CD14-positive monocyte (primary cell): ENCODE results near the gene RIPOR3. TPM values are rescaled to one million over a fixed set of nuclear protein-coding genes. Genes with fewer than 3 reads are reported as not detected.
A peak's percentile ranks its signal among the peaks of the same experiment; 100 is the strongest.

ENCODE experiments used
- DNase-seq, 3 donors: peaks; one replicate each; pipeline ENCODE4 v3.0.0-alpha.2; 2011 to 2022
- H2AFZ ChIP-seq: 2 replicates; pipeline ENCODE4 v1.6.0; 2012; ENCODE audit warnings: mild to moderate bottlenecking, low read depth, low read length, inconsistent platforms; ENCODE audit not compliant: insufficient read depth, poor library complexity, severe bottlenecking
- H3K27ac ChIP-seq, 2 donors: 1 replicate in 1 of 2; 2 replicates in 1 of 2; pipeline ENCODE4 v1.5.1; 2012 to 2013; ENCODE audit warnings: low read length in 2 of 2, control low read depth in 1 of 2, inconsistent platforms in 1 of 2, low read depth in 1 of 2, mild to moderate bottlenecking in 1 of 2
- H3K27me3 ChIP-seq, 2 donors: one replicate each; pipeline versions ENCODE4 v1.6.0 to v1.6.1; 2011 to 2013; ENCODE audit warnings: low read length in 2 of 2; ENCODE audit not compliant: control insufficient read depth in 2 of 2, insufficient read depth in 2 of 2
- H3K36me3 ChIP-seq, 2 donors: replicated peaks in 1 of 2; 1 replicate in 1 of 2; 2 replicates in 1 of 2; pipeline versions ENCODE4 v1.5.1 to v1.6.1; 2012 to 2013; ENCODE audit warnings: low read length in 2 of 2, control low read depth in 1 of 2, inconsistent platforms in 1 of 2, mild to moderate bottlenecking in 1 of 2; ENCODE audit not compliant: insufficient read depth in 2 of 2, control insufficient read depth in 1 of 2
- H3K4me1 ChIP-seq, 2 donors: 1 replicate in 1 of 2; 2 replicates in 1 of 2; pipeline versions ENCODE4 v1.5.1 to v1.6.1; 2012 to 2013; ENCODE audit warnings: low read length in 2 of 2, control low read depth in 1 of 2, inconsistent platforms in 1 of 2, mild to moderate bottlenecking in 1 of 2, moderate library complexity in 1 of 2; ENCODE audit not compliant: insufficient read depth in 2 of 2, control insufficient read depth in 1 of 2
- H3K4me2 ChIP-seq: replicated peaks from 2 replicates; pipeline ENCODE3; 2012; ENCODE audit warnings: low read length, moderate library complexity, mild to moderate bottlenecking; ENCODE audit not compliant: poor library complexity, severe bottlenecking; ENCODE audit errors: extremely low read depth
- H3K4me3 ChIP-seq, 3 experiments: fragments of 200-600 bp in 1 of 3; sonication (generic) in 1 of 3; replicated peaks in 1 of 3; 1 replicate in 2 of 3; 2 replicates in 1 of 3; pipeline ENCODE4 v1.5.1; 2011 to 2013; ENCODE audit warnings: low read length in 3 of 3, mild to moderate bottlenecking in 3 of 3, control low read depth in 2 of 3, low read depth in 2 of 3, inconsistent platforms in 1 of 3, moderate library complexity in 1 of 3
- H3K79me2 ChIP-seq: 2 replicates; pipeline ENCODE4 v1.6.0; 2012; ENCODE audit warnings: mild to moderate bottlenecking, control low read depth, inconsistent platforms, low read length, moderate library complexity; ENCODE audit not compliant: insufficient read depth
- H3K9ac ChIP-seq: 2 replicates; pipeline ENCODE4 v1.6.0; 2017; ENCODE audit warnings: low read length, mild to moderate bottlenecking; ENCODE audit not compliant: insufficient read depth, poor library complexity, severe bottlenecking
- H3K9me3 ChIP-seq, 2 donors: replicated peaks in 1 of 2; 1 replicate in 1 of 2; 2 replicates in 1 of 2; pipeline versions ENCODE4 v1.5.1 to v1.6.1; 2012 to 2013; ENCODE audit warnings: low read length in 2 of 2, control low read depth in 1 of 2; ENCODE audit not compliant: control insufficient read depth in 1 of 2, insufficient read depth in 1 of 2
- H4K20me1 ChIP-seq: 2 replicates; pipeline ENCODE4 v1.6.0; 2012; ENCODE audit warnings: mild to moderate bottlenecking, low read length, control low read depth, moderate library complexity; ENCODE audit not compliant: insufficient read depth
- H3K27ac Mint-ChIP-seq, 7 donors: one replicate each; pipeline ENCODE4 v1.8.0; 2020; ENCODE audit warnings: mild to moderate bottlenecking in 7 of 7, mixed read lengths in 7 of 7, moderate library complexity in 6 of 7, inconsistent platforms in 2 of 7
- H3K27me3 Mint-ChIP-seq, 3 donors: one replicate each; pipeline ENCODE4 v1.8.0; 2021 to 2022; ENCODE audit warnings: low read depth in 3 of 3, mild to moderate bottlenecking in 3 of 3, mixed read lengths in 3 of 3, moderate library complexity in 3 of 3, inconsistent platforms in 1 of 3
- H3K36me3 Mint-ChIP-seq, 2 donors: one replicate each; pipeline ENCODE4 v1.8.0; 2020; ENCODE audit warnings: mixed read lengths in 2 of 2, inconsistent platforms in 1 of 2, mild to moderate bottlenecking in 1 of 2
- H3K4me1 Mint-ChIP-seq: one replicate; pipeline ENCODE4 v1.8.0; 2020; ENCODE audit warnings: mild to moderate bottlenecking, mixed read lengths
- H3K4me3 Mint-ChIP-seq, 2 donors: one replicate each; pipeline ENCODE4 v1.8.0; 2020; ENCODE audit warnings: mild to moderate bottlenecking in 2 of 2, mixed read lengths in 2 of 2, moderate library complexity in 1 of 2
- H3K9me3 Mint-ChIP-seq, 7 donors: one replicate each; pipeline ENCODE4 v1.8.0; 2020 to 2022; ENCODE audit warnings: mixed read lengths in 7 of 7, mild to moderate bottlenecking in 6 of 7, moderate library complexity in 6 of 7, inconsistent platforms in 2 of 7
- WGBS: methylation state at CpG from one replicate; pipeline ENCODE4 v1.1.5; 2013; ENCODE audit warnings: missing lambda C conversion rate; ENCODE audit not compliant: insufficient coverage; 5-methylcytosine and 5-hydroxymethylcytosine counted together
- intact Hi-C, 2 donors: fragments of 100-400 bp; cut with micrococcal nuclease; formaldehyde crosslinking; loops; one replicate each; pipeline versions ENCODE4 v1.15.0 to v1.15.1; 2023
- polyA plus RNA-seq, 3 donors: library from polyadenylated mRNA; depleted of rRNA in 1 of 3; unstranded in 2 of 3; stranded (reverse) in 1 of 3; fragments of 300-500 nt in 2 of 3; fragments of >200 nt in 1 of 3; fragmentation: Illumina TruSeq in 2 of 3; gene quantifications; 1 replicate in 2 of 3; 2 replicates in 1 of 3; pipeline ENCODE4 v1.2.3, GENCODE V29; 2012 to 2021
- TF ChIP-seq, protein P1 (sequence below): fragments of 200-600 bp; IDR thresholded peaks from one replicate; pipeline ENCODE4 v1.8.0; 2022; ENCODE audit warnings: antibody characterized with exemption, mild to moderate bottlenecking

Gene RIPOR3
- polyA plus RNA-seq, 3 donors, result not detected

GRCh38 chr20:50563133-50563944, 128.0 kb downstream of the RIPOR3 start:
- Histone ChIP-seq H3K4me1 (peaks cover 11 to 22% of the 10 kb centered on the region in 2 donors), H3K27ac (no peak overlapping the region), H3K9ac (no peak overlapping the region), H3K4me2 (no peak overlapping the region), H4K20me1 (peaks cover 84% of the 10 kb centered on the region), H3K4me3 (no peak overlapping the region), H2AFZ (no peak overlapping the region), H3K79me2 (peaks cover 58% of the 10 kb centered on the region), H3K36me3 (peaks cover 47 to 85% of the 10 kb centered on the region in 2 donors), H3K27me3 (no peaks in the 10 kb centered on the region), H3K9me3 (no peaks in the 10 kb centered on the region)
- TF ChIP-seq, protein P1, sequence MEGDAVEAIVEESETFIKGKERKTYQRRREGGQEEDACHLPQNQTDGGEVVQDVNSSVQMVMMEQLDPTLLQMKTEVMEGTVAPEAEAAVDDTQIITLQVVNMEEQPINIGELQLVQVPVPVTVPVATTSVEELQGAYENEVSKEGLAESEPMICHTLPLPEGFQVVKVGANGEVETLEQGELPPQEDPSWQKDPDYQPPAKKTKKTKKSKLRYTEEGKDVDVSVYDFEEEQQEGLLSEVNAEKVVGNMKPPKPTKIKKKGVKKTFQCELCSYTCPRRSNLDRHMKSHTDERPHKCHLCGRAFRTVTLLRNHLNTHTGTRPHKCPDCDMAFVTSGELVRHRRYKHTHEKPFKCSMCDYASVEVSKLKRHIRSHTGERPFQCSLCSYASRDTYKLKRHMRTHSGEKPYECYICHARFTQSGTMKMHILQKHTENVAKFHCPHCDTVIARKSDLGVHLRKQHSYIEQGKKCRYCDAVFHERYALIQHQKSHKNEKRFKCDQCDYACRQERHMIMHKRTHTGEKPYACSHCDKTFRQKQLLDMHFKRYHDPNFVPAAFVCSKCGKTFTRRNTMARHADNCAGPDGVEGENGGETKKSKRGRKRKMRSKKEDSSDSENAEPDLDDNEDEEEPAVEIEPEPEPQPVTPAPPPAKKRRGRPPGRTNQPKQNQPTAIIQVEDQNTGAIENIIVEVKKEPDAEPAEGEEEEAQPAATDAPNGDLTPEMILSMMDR, result no peak
- peaks cover 0 to 2% (median 0%) of the 10 kb centered on the region in 3 donors for H3K27me3 Mint-ChIP-seq
- H3K4me3 Mint-ChIP-seq, result no peak overlapping the region
- peaks cover 72 to 79% of the 10 kb centered on the region in 2 donors for H3K36me3 Mint-ChIP-seq
- peaks cover 0 to 1% (median 0%) of the 10 kb centered on the region in 7 donors for H3K9me3 Mint-ChIP-seq
- DNase-seq, result no peak
- no peak overlapping the region for H3K27ac Mint-ChIP-seq
- intact Hi-C loops, result no loop called here
- no CpG with 5 or more reads among the region's 3 CpGs for WGBS
- H3K4me1 Mint-ChIP-seq, result peaks cover 23% of the 10 kb centered on the region

DNA sequence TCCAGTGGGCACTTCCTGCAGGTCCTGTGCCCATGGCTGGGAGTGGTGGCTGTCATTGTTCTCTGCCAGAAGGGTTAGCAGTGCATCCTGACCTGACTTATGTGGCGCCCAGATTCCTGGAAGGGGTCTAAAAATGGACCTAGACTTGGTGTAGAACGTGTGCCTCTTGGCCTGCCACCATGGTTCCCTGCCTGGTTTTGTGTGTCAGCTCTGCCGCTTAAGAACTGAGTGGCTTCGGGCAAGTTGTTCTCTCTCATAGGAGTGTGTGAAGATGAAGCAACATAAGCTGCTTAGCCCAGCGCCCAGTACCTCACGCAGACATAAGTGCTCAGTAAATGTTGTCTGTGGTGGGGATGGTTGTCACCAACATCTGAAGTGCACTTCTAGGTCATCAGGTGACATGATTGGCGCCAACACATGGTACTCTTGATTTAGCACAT, 129.1 kb downstream of the RIPOR3 start:
- Histone ChIP-seq H3K36me3 (peaks cover 40 to 85% of the 10 kb centered on the region in 2 donors), H3K27ac (no peak overlapping the region), H4K20me1 (peaks cover 84% of the 10 kb centered on the region), H3K4me1 (peaks cover 8 to 15% of the 10 kb centered on the region in 2 donors), H3K4me3 (no peak overlapping the region), H3K9ac (no peak overlapping the region), H3K27me3 (no peaks in the 10 kb centered on the region), H3K9me3 (no peaks in the 10 kb centered on the region), H3K79me2 (peaks cover 61% of the 10 kb centered on the region), H3K4me2 (no peak overlapping the region), H2AFZ (no peak overlapping the region)
- TF ChIP-seq, protein P1, result no peak
- DNase-seq, result no peak
- peaks cover 70 to 77% of the 10 kb centered on the region in 2 donors for H3K36me3 Mint-ChIP-seq
- peak overlapping the region in 1 of 7 donors; percentile 31 for H3K27ac Mint-ChIP-seq
- intact Hi-C loops, result no loop called here
- no peaks in the 10 kb centered on the region for H3K9me3 Mint-ChIP-seq
- H3K27me3 Mint-ChIP-seq, result no peaks in the 10 kb centered on the region
- WGBS, result 98% methylated on average over 7 of the region's 7 CpGs
- peaks cover 19% of the 10 kb centered on the region for H3K4me1 Mint-ChIP-seq
- no peak overlapping the region for H3K4me3 Mint-ChIP-seq
